SK-N-SH (cell line): ENCODE data around the gene SLC7A14.

Source experiments
- EP300 ChIP-seq, 2 experiments: IDR thresholded peaks; 2 replicates each; pipeline versions ENCODE4 v1.4.0 to v1.6.1; 2012; ENCODE audit warnings: borderline replicate concordance in 1 of 2, low read depth in 1 of 2, low read length in 1 of 2
- MXI1 ChIP-seq: IDR thresholded peaks from 2 replicates; pipeline ENCODE4 v1.6.1; 2012; ENCODE audit warnings: mild to moderate bottlenecking, low read depth, low read length, improper control_type of control experiment
- NFIC ChIP-seq: IDR thresholded peaks from 2 replicates; pipeline ENCODE4 v1.4.0; 2012; ENCODE audit warnings: borderline replicate concordance
- REST ChIP-seq: IDR thresholded peaks from 2 replicates; pipeline ENCODE4 v1.6.1; 2012; ENCODE audit warnings: mild to moderate bottlenecking, low read depth, low read length, moderate library complexity
- SMC3 ChIP-seq: IDR thresholded peaks from 2 replicates; pipeline ENCODE4 v1.6.1; 2012; ENCODE audit warnings: low read depth, low read length, improper control_type of control experiment
- ZBTB33 ChIP-seq: IDR thresholded peaks from 2 replicates; pipeline ENCODE4 v1.4.0; 2012; ENCODE audit warnings: low read depth, borderline replicate concordance
- TF ChIP-seq, protein P1 (sequence below): IDR thresholded peaks from 2 replicates; pipeline ENCODE4 v1.4.0; 2012; ENCODE audit warnings: low read depth
- TF ChIP-seq, protein P2 (sequence below): fragments of 200-600 bp; sonication (generic); IDR thresholded peaks from 2 replicates; pipeline ENCODE4 v1.6.1; 2017; ENCODE audit warnings: antibody characterized with exemption, mild to moderate bottlenecking, moderate library complexity
- TF ChIP-seq, protein P3 (sequence below): IDR thresholded peaks from 2 replicates; pipeline ENCODE4; 2012

DNA sequence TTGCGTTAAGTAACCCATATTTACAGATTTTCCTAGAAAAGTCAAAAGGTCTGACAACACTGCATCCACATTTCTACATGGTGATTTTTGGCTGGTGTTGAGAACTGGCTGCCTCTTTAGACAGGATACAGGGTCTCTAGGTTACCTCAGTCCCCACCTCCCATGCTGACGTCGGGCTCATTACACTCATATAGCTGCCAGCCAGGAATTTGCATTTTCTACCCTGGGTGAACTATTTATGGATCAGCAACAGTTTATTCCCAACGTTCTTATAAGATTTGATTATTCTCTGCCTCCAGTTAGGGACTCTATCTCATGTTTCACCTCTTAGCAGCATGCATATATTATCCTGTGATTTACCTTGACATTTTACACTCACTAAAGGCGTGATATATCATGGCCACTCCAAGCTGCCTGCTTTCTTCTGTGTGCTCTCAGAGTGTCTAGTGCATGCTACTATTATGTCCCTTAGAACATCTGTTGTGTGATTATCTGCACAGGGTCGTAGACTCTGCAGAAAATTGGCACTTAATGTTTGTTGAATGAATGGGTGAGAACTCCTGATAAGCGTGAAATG lies 118.2 kb downstream of the SLC7A14 start:
- TF ChIP-seq, protein P1, sequence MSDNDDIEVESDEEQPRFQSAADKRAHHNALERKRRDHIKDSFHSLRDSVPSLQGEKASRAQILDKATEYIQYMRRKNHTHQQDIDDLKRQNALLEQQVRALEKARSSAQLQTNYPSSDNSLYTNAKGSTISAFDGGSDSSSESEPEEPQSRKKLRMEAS: no peak
- TF ChIP-seq, protein P2, sequence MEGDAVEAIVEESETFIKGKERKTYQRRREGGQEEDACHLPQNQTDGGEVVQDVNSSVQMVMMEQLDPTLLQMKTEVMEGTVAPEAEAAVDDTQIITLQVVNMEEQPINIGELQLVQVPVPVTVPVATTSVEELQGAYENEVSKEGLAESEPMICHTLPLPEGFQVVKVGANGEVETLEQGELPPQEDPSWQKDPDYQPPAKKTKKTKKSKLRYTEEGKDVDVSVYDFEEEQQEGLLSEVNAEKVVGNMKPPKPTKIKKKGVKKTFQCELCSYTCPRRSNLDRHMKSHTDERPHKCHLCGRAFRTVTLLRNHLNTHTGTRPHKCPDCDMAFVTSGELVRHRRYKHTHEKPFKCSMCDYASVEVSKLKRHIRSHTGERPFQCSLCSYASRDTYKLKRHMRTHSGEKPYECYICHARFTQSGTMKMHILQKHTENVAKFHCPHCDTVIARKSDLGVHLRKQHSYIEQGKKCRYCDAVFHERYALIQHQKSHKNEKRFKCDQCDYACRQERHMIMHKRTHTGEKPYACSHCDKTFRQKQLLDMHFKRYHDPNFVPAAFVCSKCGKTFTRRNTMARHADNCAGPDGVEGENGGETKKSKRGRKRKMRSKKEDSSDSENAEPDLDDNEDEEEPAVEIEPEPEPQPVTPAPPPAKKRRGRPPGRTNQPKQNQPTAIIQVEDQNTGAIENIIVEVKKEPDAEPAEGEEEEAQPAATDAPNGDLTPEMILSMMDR: no peak
- TF ChIP-seq REST: no peak
- TF ChIP-seq, protein P3, sequence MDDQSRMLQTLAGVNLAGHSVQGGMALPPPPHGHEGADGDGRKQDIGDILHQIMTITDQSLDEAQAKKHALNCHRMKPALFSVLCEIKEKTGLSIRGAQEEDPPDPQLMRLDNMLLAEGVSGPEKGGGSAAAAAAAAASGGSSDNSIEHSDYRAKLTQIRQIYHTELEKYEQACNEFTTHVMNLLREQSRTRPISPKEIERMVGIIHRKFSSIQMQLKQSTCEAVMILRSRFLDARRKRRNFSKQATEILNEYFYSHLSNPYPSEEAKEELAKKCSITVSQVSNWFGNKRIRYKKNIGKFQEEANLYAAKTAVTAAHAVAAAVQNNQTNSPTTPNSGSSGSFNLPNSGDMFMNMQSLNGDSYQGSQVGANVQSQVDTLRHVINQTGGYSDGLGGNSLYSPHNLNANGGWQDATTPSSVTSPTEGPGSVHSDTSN: no peak
- no peak for TF ChIP-seq NFIC
- TF ChIP-seq SMC3: no peak
- no peak for TF ChIP-seq MXI1
- no peak for TF ChIP-seq ZBTB33
- TF ChIP-seq EP300 (IDR thresholded peaks at IDR 0.05; ENCODE audit: borderline replicate concordance in 1 of 2, low read depth in 1 of 2, low read length in 1 of 2): no peak
